MM.1S (cell line): ENCODE measurements around the gene NLRP3.
"Not testable (repeated sequence)": the region's sequence is repeated elsewhere in the genome, so short reads cannot be mapped to it uniquely, and the experiment has no call there.

Source experiments
- DNase-seq: peaks from one replicate; pipeline ENCODE4 v3.0.0-alpha.2; 2015
- H2AFZ ChIP-seq: fragments of 300-600 bp; sonication (generic); 2 replicates; pipeline ENCODE4 v1.6.0; 2016; ENCODE audit warnings: antibody characterized with exemption, low read length
- H3F3A ChIP-seq: fragments of 300-600 bp; sonication (generic); 2 replicates; pipeline ENCODE4 v1.6.1; 2016; ENCODE audit warnings: mild to moderate bottlenecking, antibody characterized with exemption, low read length, moderate library complexity, mixed read lengths; ENCODE audit not compliant: insufficient read depth
- H3K27ac ChIP-seq: fragments of 300-600 bp; sonication (generic); 2 replicates; pipeline ENCODE4 v1.5.1; 2016; ENCODE audit warnings: mild to moderate bottlenecking, low read length
- H3K27me3 ChIP-seq: fragments of 300-600 bp; sonication (generic); replicated peaks from 2 replicates; pipeline ENCODE4 v1.6.0; 2016; ENCODE audit warnings: low read length; ENCODE audit not compliant: insufficient read depth
- H3K36me3 ChIP-seq: fragments of 300-600 bp; sonication (generic); replicated peaks from 2 replicates; pipeline ENCODE4 v1.6.1; 2016; ENCODE audit warnings: mild to moderate bottlenecking, low read length, mixed read lengths; ENCODE audit not compliant: insufficient read depth
- H3K4me1 ChIP-seq: fragments of 300-600 bp; sonication (generic); 2 replicates; pipeline ENCODE4 v1.6.1; 2016; ENCODE audit warnings: low read length, mixed read lengths
- H3K4me2 ChIP-seq: fragments of 300-600 bp; sonication (generic); 2 replicates; pipeline ENCODE4 v1.6.0; 2016; ENCODE audit warnings: low read depth, low read length
- H3K4me3 ChIP-seq: fragments of 300-600 bp; sonication (generic); 2 replicates; pipeline ENCODE4 v1.5.1; 2016; ENCODE audit warnings: low read length, mixed read lengths
- H3K79me2 ChIP-seq: fragments of 300-600 bp; sonication (generic); 2 replicates; pipeline ENCODE4 v1.6.1; 2016; ENCODE audit warnings: mixed run types, low read length, mixed read lengths
- H3K9ac ChIP-seq: fragments of 300-600 bp; sonication (generic); 2 replicates; pipeline ENCODE4 v1.6.1; 2016; ENCODE audit warnings: low read length, mixed read lengths
- H3K9me2 ChIP-seq: fragments of 300-600 bp; sonication (generic); replicated peaks from 2 replicates; pipeline ENCODE4 v1.6.1; 2016; ENCODE audit warnings: mild to moderate bottlenecking, low read length, mixed read lengths; ENCODE audit not compliant: insufficient read depth
- H3K9me3 ChIP-seq: fragments of 300-600 bp; sonication (generic); replicated peaks from 2 replicates; pipeline ENCODE4 v1.6.1; 2016; ENCODE audit warnings: mild to moderate bottlenecking, low read length, mixed read lengths; ENCODE audit not compliant: insufficient read depth
- H4K20me1 ChIP-seq: fragments of 300-600 bp; sonication (generic); 2 replicates; pipeline ENCODE4 v1.6.1; 2016; ENCODE audit warnings: mild to moderate bottlenecking, low read length, moderate library complexity, mixed read lengths; ENCODE audit not compliant: insufficient read depth
- EZH2 ChIP-seq: fragments of 300-600 bp; sonication (generic); optimal IDR thresholded peaks from 2 replicates; pipeline ENCODE3; 2017; ENCODE audit warnings: low read depth, mild to moderate bottlenecking, antibody characterized with exemption, low read length, mixed read lengths
- EZH2phosphoT487 ChIP-seq: fragments of 300-600 bp; sonication (generic); IDR thresholded peaks from 2 replicates; pipeline ENCODE4 v1.6.1; 2018; ENCODE audit warnings: antibody characterized with exemption, low read length
- TF ChIP-seq, protein P1 (sequence below): fragments of 300-600 bp; sonication (generic); IDR thresholded peaks from 2 replicates; pipeline ENCODE4 v1.5.1; 2016; ENCODE audit warnings: antibody characterized with exemption, low read length, mixed read lengths

NLRP3 gene

DNA sequence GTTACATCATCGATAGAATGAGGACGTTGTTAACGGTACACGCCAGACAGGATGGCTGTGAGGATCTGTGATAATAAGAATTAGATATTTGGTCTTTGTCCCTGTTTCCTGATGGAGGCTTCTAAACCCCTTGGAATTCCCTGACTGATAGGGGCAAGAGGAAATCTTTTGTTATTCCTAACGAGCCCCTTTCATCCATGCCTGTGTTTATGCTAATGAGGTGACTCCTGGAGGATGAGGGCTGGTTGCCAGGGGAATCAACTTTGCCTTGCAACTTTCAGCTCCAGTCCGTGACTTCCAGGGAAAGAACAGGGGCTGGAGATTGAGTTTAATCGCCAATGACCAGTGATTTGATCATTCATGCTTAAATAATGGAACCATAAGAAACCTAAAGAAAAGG lies 39.3 kb upstream of the NLRP3 start:
- H3K27me3 ChIP-seq: no peaks in the 10 kb centered on the region
- no peaks in the 10 kb centered on the region for H3K36me3 ChIP-seq
- no peak overlapping the region for H2AFZ ChIP-seq
- no peak overlapping the region for H3K4me2 ChIP-seq
- no peaks in the 10 kb centered on the region for H3K79me2 ChIP-seq
- H3K27ac ChIP-seq: no peak overlapping the region
- no peak overlapping the region for H3K4me3 ChIP-seq
- no peak for TF ChIP-seq EZH2
- no peak for TF ChIP-seq EZH2phosphoT487
- TF ChIP-seq, protein P1, sequence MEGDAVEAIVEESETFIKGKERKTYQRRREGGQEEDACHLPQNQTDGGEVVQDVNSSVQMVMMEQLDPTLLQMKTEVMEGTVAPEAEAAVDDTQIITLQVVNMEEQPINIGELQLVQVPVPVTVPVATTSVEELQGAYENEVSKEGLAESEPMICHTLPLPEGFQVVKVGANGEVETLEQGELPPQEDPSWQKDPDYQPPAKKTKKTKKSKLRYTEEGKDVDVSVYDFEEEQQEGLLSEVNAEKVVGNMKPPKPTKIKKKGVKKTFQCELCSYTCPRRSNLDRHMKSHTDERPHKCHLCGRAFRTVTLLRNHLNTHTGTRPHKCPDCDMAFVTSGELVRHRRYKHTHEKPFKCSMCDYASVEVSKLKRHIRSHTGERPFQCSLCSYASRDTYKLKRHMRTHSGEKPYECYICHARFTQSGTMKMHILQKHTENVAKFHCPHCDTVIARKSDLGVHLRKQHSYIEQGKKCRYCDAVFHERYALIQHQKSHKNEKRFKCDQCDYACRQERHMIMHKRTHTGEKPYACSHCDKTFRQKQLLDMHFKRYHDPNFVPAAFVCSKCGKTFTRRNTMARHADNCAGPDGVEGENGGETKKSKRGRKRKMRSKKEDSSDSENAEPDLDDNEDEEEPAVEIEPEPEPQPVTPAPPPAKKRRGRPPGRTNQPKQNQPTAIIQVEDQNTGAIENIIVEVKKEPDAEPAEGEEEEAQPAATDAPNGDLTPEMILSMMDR: no peak
- H3K9ac ChIP-seq: no peak overlapping the region
- H3K4me1 ChIP-seq: no peaks in the 10 kb centered on the region
- H3K9me3 ChIP-seq: no peaks in the 10 kb centered on the region
- no peaks in the 10 kb centered on the region for H4K20me1 ChIP-seq
- H3F3A ChIP-seq: no peaks in the 10 kb centered on the region
- no peak for DNase-seq
- H3K9me2 ChIP-seq: no peaks in the 10 kb centered on the region

DNA sequence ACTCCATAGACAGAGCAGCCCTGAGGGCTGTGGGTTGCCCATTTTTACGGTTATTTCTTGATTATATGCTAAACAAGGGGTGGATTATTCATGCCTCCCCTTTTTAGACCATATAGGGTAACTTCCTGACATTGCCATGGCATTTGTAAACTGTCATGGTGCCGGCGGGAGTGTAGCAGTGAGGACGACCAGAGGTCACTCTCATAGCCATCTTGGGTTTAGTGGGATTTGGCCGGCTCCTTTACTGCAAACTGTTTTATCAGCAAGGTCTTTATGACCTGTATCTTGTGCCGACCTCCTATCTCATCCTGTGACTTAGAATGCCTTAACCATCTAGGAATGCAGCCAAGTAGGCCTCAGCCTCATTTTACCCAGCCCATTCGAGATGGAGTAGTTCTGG lies 38.3 kb upstream of the NLRP3 start:
- H3K4me1 ChIP-seq, H3K27me3 ChIP-seq, H3K9me2 ChIP-seq, H3K9me3 ChIP-seq, H3K4me3 ChIP-seq, H3K79me2 ChIP-seq, H3F3A ChIP-seq, H2AFZ ChIP-seq, H3K36me3 ChIP-seq, H3K9ac ChIP-seq, H3K27ac ChIP-seq, H3K4me2 ChIP-seq, H4K20me1 ChIP-seq, DNase-seq: not testable (repeated sequence)

DNA sequence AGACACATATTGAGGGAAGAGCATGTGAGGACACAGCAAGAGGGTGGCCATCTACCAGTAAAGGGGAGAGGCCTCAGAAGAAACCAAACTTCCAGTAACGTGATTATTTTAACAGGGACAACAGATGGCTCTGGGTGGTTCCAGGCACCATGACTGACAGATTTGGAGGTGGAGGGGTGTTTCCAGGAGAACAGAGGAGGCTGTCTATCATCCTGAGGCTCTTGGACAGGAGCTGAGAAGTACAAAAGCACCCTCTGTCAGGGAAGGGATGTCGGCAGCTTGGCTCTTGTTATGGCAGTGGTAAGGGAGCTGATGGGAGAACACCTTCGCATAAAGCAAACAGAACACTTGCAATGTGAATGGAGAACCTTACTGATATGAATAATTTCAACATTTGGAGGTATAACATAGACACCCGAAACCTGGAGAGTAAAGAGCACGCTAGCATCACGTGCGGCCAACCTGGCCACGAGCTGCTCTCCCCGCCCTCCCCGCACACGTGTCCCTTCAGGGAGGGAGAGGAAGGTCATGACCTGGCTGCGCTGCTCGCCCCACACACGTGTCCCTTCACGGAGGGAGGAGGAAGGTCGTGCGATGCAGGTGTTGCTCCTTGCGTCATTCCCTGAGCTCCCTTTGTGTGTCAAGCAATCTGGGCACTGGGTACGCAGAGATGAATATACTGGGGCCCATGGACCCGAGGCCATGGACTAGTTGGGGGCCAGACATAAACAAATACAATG lies 37.5 kb upstream of the NLRP3 start:
- Histone ChIP-seq H3K4me2 (no peak overlapping the region), H3K9me3 (no peaks in the 10 kb centered on the region), H3K27ac (no peak overlapping the region), H3K79me2 (no peaks in the 10 kb centered on the region), H3K4me1 (no peaks in the 10 kb centered on the region), H3K9ac (no peak overlapping the region), H3K9me2 (no peaks in the 10 kb centered on the region), H3K36me3 (no peaks in the 10 kb centered on the region), H3K27me3 (no peaks in the 10 kb centered on the region), H3F3A (no peaks in the 10 kb centered on the region; the same call in 1 of the 2 replicates), H2AFZ (no peak overlapping the region), H4K20me1 (no peaks in the 10 kb centered on the region), H3K4me3 (no peak overlapping the region)
- TF ChIP-seq EZH2phosphoT487 (no peak), EZH2 (no peak)
- TF ChIP-seq, protein P1: no peak
- DNase-seq: no peak

DNA sequence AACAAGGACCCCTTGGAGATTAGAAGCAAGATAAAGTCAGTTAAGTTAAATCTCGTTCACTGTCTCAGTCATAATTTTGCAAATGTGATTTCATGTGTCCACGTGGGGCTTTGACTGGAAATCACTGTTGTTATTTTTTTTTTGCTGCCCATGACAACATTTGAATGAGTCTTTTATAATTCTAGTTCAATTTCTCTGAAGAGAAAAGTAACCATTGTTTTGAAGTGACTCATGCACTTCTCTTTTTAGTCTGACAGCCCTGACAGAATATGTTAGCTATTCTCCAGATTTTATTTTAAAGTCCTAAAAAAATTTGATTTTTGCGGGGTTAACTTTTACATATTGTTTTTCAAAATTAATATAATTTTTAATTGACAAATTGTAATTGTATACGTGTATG lies 30.7 kb upstream of the NLRP3 start:
- Histone ChIP-seq H3K4me3 (no peak overlapping the region), H2AFZ (no peak overlapping the region), H3K36me3 (no peaks in the 10 kb centered on the region), H3F3A (peaks cover 10% of the 10 kb centered on the region), H3K4me1 (peaks cover 10% of the 10 kb centered on the region), H3K9me2 (no peaks in the 10 kb centered on the region), H3K9me3 (no peaks in the 10 kb centered on the region), H3K9ac (no peak overlapping the region), H3K27ac (no peak overlapping the region), H4K20me1 (no peaks in the 10 kb centered on the region), H3K79me2 (no peaks in the 10 kb centered on the region), H3K4me2 (no peak overlapping the region), H3K27me3 (0 out of 2 replicates have a peak, but pooled peaks cover 3% of the 10 kb centered on the region)
- TF ChIP-seq EZH2 (no peak), EZH2phosphoT487 (no peak)
- TF ChIP-seq, protein P1: no peak
- no peak for DNase-seq
